WERI-Rb-1 (cell line): ENCODE measurements around the gene IL1RL2.

ENCODE experiments used
- DNase-seq: peaks from one replicate; pipeline ENCODE4 v3.0.0-alpha.2; 2020
- H3K27ac ChIP-seq: fragments of 250-450 bp; sonication (Bioruptor Pico); 2 replicates; pipeline ENCODE4 v1.5.1; 2020; ENCODE audit warnings: mild to moderate bottlenecking, moderate library complexity
- H3K27me3 ChIP-seq: fragments of 250-450 bp; sonication (Bioruptor Pico); 2 replicates; pipeline ENCODE4 v1.5.1; 2021; ENCODE audit warnings: mild to moderate bottlenecking, low read depth, moderate library complexity; ENCODE audit not compliant: insufficient read depth, severe bottlenecking
- H3K36me3 ChIP-seq: fragments of 250-450 bp; sonication (Bioruptor Pico); 2 replicates; pipeline ENCODE4 v1.5.1; 2020; ENCODE audit warnings: mild to moderate bottlenecking, moderate library complexity
- H3K4me3 ChIP-seq: 2 replicates; pipeline ENCODE4 v1.5.1; 2011; ENCODE audit warnings: low read depth, mild to moderate bottlenecking, control low read depth, low read length
- H3K9me3 ChIP-seq: fragments of 250-450 bp; sonication (Bioruptor Pico); 2 replicates; pipeline ENCODE4 v1.5.1; 2021; ENCODE audit warnings: mild to moderate bottlenecking, moderate library complexity; ENCODE audit not compliant: severe bottlenecking
- TF ChIP-seq, protein P1 (sequence below): IDR thresholded peaks from 2 replicates; pipeline ENCODE4 v1.5.1; 2011; ENCODE audit warnings: low read depth, mild to moderate bottlenecking, control low read depth, inconsistent platforms, low read length

IL1RL2 gene

GRCh38 chr2:102168026-102168771 lies 18.6 kb upstream of the IL1RL2 start:
- H3K27me3 ChIP-seq, result peaks cover 54% of the 10 kb centered on the region
- no peaks in the 10 kb centered on the region for H3K36me3 ChIP-seq
- H3K27ac ChIP-seq, result no peak overlapping the region
- no peak overlapping the region for H3K4me3 ChIP-seq
- TF ChIP-seq, protein P1, sequence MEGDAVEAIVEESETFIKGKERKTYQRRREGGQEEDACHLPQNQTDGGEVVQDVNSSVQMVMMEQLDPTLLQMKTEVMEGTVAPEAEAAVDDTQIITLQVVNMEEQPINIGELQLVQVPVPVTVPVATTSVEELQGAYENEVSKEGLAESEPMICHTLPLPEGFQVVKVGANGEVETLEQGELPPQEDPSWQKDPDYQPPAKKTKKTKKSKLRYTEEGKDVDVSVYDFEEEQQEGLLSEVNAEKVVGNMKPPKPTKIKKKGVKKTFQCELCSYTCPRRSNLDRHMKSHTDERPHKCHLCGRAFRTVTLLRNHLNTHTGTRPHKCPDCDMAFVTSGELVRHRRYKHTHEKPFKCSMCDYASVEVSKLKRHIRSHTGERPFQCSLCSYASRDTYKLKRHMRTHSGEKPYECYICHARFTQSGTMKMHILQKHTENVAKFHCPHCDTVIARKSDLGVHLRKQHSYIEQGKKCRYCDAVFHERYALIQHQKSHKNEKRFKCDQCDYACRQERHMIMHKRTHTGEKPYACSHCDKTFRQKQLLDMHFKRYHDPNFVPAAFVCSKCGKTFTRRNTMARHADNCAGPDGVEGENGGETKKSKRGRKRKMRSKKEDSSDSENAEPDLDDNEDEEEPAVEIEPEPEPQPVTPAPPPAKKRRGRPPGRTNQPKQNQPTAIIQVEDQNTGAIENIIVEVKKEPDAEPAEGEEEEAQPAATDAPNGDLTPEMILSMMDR, result no peak
- DNase-seq, result no peak
- H3K9me3 ChIP-seq, result no peaks in the 10 kb centered on the region

DNA sequence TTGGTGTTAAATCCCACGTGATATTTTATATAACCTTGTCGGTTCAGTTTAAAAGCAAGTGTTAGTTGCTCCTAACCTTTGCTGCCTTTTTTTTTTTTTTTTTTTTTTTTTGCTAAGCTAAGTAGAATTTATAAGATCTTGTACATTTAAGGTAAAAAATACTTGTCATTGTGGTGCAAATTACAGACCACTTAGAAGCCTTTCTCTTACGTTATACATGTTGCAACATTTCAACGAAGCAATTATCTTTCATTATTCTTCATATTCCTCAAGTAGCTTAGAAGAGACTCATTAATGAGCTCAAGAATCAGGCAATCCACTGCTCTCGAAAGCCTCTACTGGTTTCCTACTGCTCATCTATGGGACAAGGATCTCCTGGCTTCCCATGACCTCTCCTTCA lies 14.9 kb upstream of the IL1RL2 start:
- Histone ChIP-seq H3K4me3 (no peak overlapping the region), H3K27ac (no peak overlapping the region), H3K36me3 (no peaks in the 10 kb centered on the region), H3K27me3 (peaks cover 56% of the 10 kb centered on the region), H3K9me3 (no peaks in the 10 kb centered on the region)
- no peak for DNase-seq
- TF ChIP-seq, protein P1, result no peak

GRCh38 chr2:102172745-102173144 lies 14.1 kb upstream of the IL1RL2 start:
- TF ChIP-seq, protein P1, result no peak
- no peak for DNase-seq
- H3K9me3 ChIP-seq, result no peaks in the 10 kb centered on the region

GRCh38 chr2:102176172-102176571 lies 10.7 kb upstream of the IL1RL2 start:
- H3K27me3 ChIP-seq, result peaks cover 72% of the 10 kb centered on the region
- TF ChIP-seq, protein P1, result no peak
- DNase-seq, result no peak
- no peak overlapping the region for H3K4me3 ChIP-seq
- H3K27ac ChIP-seq, result no peak overlapping the region
- H3K9me3 ChIP-seq, result no peaks in the 10 kb centered on the region
- H3K36me3 ChIP-seq, result no peaks in the 10 kb centered on the region

More at GRCh38 chr2:102172745-102173144, 14.1 kb upstream of the IL1RL2 start:
- Histone ChIP-seq H3K27me3 (peaks cover 61% of the 10 kb centered on the region), H3K4me3 (no peak overlapping the region), H3K27ac (no peak overlapping the region), H3K36me3 (no peaks in the 10 kb centered on the region)

DNA sequence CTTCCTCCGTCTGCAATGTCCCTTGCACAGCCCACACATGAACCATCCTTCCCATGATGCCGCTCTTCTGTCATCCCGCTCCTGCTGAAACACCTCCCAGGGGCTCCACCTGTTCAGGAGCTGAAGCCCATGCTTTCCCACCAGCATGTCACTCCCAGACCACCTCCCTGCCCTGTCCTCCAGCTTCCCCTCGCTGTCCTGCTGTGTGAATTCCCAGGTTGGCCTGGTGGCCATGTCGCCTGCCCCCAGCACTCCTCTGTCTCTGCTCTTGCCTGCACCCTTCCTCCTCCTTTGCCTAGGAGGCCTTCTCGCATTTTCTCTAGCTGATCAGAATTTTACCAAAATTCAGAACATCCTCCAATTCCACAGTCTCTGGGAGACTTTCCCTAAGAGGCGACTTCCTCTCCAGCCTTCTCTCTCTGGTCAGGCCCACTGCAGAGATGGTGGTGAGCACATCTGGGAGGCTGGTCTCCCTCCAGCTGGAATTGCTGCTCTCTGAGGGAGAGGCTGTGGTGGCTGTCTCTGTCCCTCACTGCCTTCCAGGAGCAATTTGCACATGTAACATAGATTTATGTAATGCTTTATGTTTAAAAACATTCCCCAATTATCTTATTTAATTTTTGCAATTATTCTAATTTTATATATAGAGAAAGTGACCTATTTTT lies 8.9 kb upstream of the IL1RL2 start:
- H3K4me3 ChIP-seq, result no peak overlapping the region
- DNase-seq, result no peak
- H3K9me3 ChIP-seq, result no peaks in the 10 kb centered on the region
- TF ChIP-seq, protein P1, result no peak
- H3K36me3 ChIP-seq, result no peaks in the 10 kb centered on the region
- no peak overlapping the region for H3K27ac ChIP-seq
- peaks cover 76% of the 10 kb centered on the region for H3K27me3 ChIP-seq
